Hepatocyte (in vitro differentiated cells): ENCODE data around the gene SIGLEC12.

Source experiments
- CTCF ChIP-seq: fragments of 200-600 bp; sonication (generic); IDR thresholded peaks from 2 replicates; pipeline ENCODE4 v1.5.1; 2016; ENCODE audit warnings: antibody characterized with exemption, mild to moderate bottlenecking; ENCODE audit not compliant: poor library complexity
- EZH2phosphoT487 ChIP-seq: fragments of 200-600 bp; sonication (generic); IDR thresholded peaks from one replicate; pipeline ENCODE4 v1.6.1; 2018; ENCODE audit warnings: antibody characterized with exemption, mild to moderate bottlenecking, low read depth, moderate library complexity; ENCODE audit not compliant: unreplicated experiment, severe bottlenecking

DNA sequence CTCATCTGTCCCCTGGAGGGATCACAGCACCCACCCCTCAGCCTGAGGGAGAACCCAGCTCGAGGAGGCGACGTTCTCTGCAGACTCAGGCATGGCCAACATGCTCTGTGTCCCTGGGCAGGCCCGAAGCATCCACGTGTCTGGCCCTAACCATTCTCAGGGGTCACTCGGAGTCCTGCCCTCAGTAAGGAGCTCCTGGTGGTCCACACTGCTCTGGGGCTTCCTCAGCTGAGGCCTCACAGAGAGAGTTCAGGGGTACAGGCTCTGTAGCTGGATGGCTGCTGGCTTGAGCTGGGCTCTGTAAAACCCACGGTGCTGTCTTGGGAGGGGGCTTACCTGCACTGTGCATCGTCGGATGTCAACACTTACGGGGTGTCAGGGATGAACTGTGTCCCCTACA, 38.9 kb downstream of the SIGLEC12 start:
- TF ChIP-seq CTCF: no peak
- no peak for TF ChIP-seq EZH2phosphoT487
